GM18505 (cell line): ENCODE results near the gene TASP1.
"Not testable (repeated sequence)": the region's sequence is repeated elsewhere in the genome, so short reads cannot be mapped to it uniquely, and the experiment has no call there.

Experiments
- ATAC-seq: cut with Tn5 transposase; IDR thresholded peaks from one replicate; pipeline ENCODE4 v1.9.1; 2021; ENCODE audit not compliant: unreplicated experiment
- POLR2A ChIP-seq: IDR thresholded peaks from 4 replicates; pipeline ENCODE4 v1.6.1; 2011; ENCODE audit warnings: borderline replicate concordance; ENCODE audit not compliant: insufficient read depth, insufficient read length; ENCODE audit errors: extremely low read depth

The TASP1 gene

DNA sequence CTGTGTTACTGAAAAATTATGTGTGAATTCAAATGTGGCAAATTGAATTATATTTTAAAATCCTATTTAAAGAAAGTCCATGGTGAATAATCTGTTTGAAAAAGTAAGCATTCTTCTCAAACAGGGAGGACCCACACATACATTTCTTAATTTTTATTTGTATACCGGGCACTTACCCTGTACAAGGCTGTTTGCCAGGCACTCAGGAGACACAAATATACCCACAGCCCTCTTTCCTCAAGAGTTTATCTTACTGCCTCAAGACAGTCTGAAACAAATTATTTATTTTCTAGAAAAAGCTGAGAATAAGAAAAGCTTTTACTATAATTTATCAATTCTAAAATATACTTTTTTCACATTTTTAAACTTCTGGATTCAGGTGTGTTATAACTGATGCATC is 114.4 kb downstream of the TASP1 start:
- TF ChIP-seq POLR2A, result no peak
- no peak for ATAC-seq

DNA sequence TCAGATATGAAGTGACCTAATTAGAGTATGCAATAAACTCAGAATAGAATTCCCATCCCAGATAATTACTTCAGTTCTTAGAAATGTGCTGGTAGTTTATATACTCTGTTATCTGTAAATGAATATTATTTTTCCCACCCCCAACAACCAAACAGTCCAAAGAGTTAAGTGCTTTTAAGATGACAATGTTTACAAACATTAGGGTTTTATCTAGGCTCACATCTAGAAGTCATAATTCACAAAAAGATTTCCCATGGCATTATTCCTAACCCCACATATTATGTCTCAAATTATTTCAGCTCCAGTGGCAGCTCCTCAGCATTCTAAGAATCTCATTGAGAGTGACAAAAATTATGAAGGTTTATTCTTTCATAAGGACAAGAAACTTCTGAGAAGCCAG is 120.9 kb downstream of the TASP1 start:
- TF ChIP-seq POLR2A, result no peak
- no peak for ATAC-seq

DNA sequence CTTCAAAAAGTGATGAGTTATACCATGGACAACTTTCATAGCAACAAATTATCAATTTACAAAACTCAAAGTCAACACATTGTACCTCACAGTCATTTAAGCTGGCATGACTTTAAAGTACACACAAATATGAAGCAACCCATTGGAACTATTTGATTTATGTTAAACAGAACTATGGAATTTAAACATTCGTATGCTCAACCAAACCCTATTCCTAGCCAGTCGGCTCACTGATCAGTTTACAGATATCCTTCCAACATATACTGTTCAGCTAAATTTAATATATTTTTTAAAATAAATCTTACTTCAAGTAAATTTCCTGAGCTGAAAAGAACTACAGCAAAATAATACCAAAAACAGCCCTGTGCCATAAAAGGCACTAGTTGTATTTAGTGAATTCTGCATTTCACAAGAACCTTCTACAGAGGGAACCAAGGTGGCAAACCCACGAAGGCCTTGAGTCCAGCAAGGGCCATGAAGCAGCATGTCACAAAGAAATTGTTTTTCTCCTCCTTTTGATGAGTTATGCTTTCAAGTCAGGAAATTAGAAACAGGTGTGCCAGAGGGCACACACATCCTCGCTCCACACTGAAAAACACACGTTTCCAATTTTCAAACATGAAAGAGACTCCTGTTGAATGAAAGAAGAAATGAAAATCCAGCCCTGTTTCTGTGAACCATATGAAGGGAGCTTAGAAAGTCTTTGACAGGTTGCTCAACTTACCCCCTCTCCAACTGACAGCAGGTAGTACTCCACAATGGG is 122.8 kb downstream of the TASP1 start:
- ATAC-seq, result no peak
- no peak for TF ChIP-seq POLR2A

DNA sequence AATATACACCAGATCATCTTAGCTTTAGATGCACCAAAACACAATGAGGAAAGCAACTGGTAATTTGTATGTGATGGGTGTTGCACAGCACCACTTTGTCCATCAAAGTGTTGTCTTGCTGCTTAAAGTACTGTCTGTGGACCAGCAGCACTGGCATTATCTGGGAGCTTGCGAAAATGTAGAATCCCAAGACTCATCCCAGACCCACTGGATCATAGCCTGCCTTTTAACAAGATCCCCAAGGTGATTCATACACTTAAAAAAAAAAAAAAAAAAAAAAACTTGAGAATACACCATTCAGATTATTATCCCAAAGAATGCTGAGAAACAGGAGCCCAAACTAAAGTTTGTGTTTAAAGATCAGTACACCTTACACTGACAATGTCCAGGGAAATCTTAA is 123.4 kb downstream of the TASP1 start:
- ATAC-seq, result no peak
- no peak for TF ChIP-seq POLR2A

DNA sequence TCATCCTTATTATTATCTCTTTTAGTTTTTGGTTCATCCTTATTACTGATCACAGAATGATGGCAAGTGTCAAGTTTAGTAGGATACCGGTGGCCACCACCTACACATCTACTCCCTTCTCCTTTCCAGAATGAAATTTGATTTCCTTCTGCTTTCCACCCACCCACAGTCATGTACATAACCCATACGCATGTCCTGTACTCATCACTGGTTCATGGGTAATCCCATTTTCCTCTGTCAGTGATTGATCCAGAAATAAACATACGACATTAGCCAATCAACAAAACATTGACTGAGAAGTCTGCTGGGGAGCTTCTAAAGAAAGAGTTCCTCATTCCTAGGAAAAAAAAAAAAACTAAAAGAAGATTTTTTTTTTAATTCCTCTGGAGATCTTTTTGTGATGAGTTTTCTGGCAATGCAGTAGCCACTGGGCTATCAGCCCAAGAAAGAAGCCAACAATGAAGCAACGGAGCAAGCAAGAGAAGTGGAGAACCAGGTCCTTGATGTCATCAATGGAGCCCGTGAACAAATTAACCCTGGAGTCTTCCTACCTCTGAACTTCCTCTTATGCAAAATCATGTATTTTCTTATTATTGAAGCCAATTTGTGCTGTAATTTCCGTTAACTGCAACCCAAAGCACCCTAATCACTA is 127.8 kb downstream of the TASP1 start:
- no peak for TF ChIP-seq POLR2A
- no peak for ATAC-seq

DNA sequence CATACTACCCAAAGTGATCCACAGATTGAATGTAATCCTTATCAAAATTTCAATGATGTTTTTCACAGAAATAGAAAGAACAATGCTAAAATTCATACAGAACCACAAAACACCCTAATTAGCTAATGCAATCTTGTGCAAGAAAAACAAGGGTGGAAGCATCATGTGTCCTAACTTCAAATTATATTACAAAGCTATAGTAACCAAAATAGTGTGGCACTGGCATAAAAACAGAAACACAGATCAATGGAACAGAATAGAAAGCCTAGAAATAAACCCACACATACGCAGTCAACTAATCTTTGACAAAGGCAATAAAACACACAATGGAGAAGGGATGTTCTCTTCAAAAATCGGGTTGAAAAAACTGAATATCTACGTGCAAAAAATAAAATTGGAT is 131.1 kb downstream of the TASP1 start:
- no peak for TF ChIP-seq POLR2A
- no peak for ATAC-seq

DNA sequence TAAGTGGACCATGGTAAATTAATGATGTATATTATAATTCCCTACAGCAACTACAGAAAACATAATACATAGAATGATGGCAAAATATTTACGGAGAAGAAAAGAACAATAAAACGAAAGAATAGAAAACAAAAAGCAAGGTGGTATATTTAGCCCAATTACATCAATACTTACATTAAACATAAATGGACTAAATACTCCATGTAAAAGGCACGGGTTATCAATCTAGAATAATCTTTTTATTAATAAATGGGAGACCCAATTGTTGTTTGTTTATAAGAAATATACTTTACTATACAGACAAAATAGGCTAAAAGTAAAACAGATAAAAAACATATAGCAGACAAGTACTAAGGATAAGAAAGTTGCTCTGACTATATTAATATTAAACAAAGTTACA is 137.2 kb downstream of the TASP1 start:
- ATAC-seq, result no peak
- no peak for TF ChIP-seq POLR2A

DNA sequence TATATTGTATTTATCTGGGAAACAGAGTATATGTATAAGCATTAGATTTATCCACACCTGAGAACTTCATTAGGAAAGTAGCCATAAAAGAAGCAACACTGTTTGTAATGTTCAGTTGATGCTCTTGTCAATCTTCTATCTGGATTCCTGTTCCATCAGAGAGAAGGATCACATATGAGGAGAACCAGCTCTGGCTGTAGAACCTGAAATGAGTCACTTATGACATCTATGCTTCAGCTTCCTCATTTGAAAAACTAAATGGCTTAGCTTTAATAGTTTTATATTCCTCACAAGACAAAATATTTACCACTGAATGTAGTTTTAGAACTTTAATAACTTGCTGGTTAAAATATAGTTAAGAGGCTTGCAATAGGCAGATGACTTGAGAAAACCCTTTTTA is 144.7 kb downstream of the TASP1 start:
- TF ChIP-seq POLR2A, result no peak
- no peak for ATAC-seq

DNA sequence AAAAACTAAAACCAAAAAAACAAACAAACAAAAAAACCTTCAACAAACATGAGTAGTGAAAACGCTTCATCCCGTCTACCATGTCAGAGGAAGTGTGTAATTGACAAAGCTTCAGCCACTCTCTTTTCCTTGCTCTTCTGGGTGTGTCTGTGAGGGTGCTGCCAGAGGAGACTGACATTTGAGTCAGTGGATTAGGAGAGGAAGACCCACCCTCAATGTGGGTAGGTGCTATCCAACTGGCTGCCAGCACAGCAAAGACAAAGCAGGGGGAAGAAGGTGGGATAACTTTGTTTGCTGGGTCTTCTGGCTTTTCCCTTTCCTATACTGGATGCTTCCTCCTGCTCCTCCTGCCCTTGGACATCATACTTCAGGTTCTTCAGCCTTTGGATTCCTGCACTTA is 145.6 kb downstream of the TASP1 start:
- no peak for ATAC-seq
- TF ChIP-seq POLR2A, result no peak

DNA sequence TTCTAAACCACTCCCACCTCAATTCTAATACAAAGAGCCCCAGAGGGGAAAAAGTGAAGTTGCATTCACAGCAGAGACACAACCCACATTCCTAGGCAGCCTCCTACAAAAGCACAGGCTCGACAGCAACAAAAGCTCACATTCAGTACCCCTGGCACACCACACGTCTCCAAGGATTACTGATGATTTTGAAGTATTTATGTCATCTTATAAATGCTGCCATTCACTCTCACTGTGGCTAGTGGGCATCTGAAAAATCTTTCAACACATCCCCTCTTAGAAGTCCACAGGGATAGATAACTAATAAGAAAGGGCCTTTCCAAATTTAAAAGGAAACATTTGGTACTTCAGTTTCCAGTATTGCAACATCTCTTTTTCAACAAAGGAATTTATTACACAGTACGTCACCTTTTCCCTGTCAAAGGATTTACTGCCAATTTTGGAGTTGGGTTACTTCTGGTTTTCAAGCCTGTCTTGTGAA is 146.7 kb downstream of the TASP1 start:
- no peak for TF ChIP-seq POLR2A
- ATAC-seq, result no peak

DNA sequence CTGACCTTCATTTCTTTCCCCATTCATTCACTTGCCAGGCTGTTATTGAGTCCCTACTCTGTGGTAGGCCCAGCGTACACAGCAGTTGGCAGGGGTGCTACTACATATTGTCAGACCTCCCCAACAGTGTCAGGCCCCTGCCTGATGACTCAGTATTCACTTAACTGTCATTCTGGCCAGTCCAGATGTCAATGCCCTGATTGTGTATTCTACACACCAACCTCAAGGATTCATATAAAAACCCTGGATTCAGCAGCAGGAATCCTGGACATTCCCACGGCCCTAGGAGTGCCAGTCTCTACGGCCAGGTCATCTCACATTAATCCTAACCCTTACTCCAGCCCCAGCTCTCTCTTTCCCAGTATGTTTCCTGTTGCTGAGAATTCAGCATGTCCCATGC is 151.5 kb downstream of the TASP1 start:
- TF ChIP-seq POLR2A, result no peak
- ATAC-seq, result no peak

DNA sequence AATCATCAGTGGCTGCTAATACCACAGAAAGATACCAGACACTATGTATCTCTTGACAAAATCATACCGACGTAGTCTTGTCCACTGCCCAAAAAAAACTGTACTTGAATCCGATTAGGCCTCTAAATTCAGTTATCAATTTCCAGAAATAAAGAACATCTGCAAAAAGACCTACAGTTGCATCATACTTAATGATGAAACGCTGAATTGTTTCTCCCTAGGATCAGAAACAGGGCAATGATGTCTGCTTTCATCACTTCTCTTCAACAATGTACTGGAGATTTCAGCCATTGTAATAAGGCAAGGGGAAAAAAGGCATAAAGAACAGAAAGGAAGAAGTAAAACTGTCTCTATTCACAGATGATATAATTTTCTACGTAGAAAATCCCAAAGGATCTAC is 152.0 kb downstream of the TASP1 start:
- ATAC-seq, result no peak
- TF ChIP-seq POLR2A, result no peak

DNA sequence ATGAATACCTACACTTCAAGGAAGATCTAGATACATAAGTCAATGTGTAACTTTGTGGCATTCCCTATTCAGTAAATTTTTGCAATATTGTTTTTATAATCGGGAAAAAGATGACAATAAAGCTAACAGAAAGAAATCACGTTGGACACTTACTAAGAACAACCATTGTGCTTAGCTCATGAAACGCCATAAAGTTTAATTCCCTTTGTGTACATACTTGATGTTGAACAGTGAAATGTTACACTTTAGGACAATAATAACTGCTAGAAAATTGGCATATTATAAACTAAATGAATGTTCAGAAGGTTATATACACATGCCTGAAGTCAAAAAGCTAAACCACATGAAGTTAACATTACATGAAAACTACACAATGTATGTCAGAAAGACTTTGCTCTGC is 153.2 kb downstream of the TASP1 start:
- no peak for ATAC-seq
- TF ChIP-seq POLR2A, result no peak

DNA sequence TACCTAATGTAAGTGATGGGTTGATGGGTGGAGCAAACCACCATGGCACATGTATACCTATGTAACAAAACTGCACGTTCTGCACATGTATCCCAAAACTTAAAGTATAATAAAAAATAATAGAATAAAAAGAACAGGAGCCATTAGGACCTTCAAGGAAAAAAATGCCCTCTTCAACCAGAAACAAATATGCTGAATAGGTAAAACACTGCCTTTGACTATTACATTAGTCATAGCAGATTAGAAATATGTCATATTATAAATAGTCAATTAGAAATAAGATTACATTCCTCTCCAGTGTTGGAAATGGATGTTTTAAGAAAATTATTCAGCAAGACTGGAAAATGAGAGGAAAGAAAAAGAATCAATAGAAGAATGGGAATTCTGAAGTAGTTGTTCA is 153.7 kb downstream of the TASP1 start:
- not testable (repeated sequence) for ATAC-seq

DNA sequence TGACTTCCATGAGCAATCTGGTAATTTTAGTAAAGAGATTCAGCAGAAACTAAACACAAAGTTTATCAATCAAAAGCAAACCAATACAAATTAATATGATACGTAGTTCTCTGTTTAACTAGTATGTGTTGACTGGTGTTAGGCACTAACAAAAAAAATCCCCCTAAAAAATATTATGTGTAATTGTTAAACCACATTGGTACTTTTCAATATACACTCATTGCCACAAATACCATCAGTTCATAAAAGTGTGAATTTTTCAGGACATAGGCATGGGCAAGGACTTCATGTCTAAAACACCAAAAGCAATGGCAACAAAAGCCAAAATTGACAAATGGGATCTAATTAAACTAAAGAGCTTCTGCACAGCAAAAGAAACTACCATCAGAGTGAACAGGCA is 155.3 kb downstream of the TASP1 start:
- not testable (repeated sequence) for ATAC-seq
